NCI-H2081 (cell line): ENCODE measurements around the gene CTNNBL1.
"Not testable (repeated sequence)": the region's sequence is repeated elsewhere in the genome, so short reads cannot be mapped to it uniquely, and the experiment has no call there.

Source experiments
- DNase-seq, 2 experiments: peaks; one replicate each; lab custom pipeline; 2025; lab: John Stamatoyannopoulos, UW

Gene CTNNBL1

DNA sequence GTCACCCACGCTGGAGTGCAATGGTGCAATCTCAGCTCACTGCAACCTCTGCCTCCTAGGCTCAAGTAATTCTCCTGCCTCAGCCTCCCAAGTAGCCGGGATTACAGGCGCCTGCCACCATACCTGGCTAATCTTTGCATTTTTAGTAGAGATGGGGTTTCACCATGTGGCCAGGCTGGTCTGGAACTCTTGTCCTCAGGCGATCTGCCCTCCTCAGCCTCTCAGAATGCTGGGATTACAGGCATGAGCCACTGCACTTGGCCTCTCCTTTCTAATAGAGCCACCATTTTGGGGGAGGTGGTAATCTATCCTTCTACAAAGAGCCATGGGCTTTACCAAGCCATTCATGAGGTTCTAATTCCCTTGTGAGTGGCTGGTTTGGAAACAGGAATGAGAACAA, 14.1 kb upstream of the CTNNBL1 start:
- DNase-seq = not testable (repeated sequence)

- no peak for DNase-seq
Observed at GRCh38 chr20:37680420-37680819, 13.4 kb upstream of the CTNNBL1 start.

- DNase-seq = no peak
Observed at GRCh38 chr20:37681384-37682112, 12.3 kb upstream of the CTNNBL1 start.

- not testable (repeated sequence) for DNase-seq
Observed at GRCh38 chr20:37683146-37683545, 10.7 kb upstream of the CTNNBL1 start.

DNA sequence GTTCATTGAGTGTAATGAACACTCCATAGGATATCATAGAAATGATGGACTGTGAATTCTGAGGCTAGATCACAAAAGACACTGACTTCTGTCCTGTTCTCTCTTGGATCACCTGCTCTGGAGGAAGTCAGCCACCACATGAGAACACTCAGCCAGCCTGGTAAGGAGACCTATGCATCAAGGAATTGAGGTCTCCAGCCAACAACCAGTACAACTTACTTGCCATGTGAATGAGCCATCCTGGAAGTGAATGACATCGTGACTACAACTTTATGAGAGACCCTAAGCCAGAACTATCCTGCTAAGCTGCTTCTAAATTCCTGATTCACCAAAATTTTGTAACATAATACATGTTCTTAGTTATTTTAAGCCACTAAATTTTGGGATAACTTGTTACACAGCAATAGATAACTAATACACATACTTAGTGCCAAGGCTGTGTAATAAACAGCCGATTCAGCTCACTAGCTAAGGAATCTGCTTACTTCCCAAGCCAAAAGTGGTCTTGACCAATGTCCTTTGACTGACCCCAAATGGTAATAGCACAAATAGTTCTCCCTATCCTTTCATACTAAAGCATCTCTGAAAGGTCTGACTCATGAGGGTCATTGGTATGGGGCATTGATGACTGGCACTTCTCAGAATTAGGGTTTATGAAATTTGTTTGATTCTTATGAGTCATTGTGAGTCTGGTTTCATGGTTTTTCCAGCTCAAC, 6.9 kb upstream of the CTNNBL1 start:
- DNase-seq = no peak

DNA sequence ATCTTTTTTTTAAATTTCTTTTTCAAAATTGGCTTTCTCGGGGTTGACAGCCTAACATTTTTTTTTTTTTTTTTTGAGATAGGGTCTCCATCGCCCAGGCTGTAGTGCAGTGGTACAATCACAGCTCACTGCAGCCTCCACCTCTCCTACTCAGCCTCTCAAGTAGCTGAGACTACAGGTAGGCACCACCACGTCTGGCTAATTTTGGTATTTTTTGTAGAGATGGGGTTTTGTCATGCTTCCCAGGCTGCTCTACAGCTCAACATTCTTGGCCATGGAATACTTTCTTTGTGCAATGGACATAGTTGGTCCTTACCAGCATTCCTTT, 6.4 kb upstream of the CTNNBL1 start:
- no peak for DNase-seq

DNA sequence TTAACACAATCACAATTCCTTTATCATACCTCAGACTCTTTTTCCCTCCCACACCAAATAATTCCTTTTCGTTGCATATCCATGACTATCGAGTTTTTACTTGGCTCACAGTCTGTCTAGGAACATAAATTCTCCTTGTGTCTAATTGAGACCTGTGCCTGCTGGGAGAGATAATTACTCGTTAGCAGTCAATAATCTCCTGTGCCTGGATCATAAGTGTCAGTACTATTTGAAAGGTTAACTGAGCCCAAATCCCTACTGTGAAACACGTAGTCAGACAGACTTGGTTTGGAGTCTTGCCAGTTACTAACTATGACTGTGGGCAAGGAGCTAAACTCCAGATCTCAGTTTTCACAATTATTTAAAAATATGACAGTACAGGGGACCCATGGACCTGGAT, 5.7 kb upstream of the CTNNBL1 start:
- DNase-seq = peak in 1 of 2 experiments; percentile 4

DNA sequence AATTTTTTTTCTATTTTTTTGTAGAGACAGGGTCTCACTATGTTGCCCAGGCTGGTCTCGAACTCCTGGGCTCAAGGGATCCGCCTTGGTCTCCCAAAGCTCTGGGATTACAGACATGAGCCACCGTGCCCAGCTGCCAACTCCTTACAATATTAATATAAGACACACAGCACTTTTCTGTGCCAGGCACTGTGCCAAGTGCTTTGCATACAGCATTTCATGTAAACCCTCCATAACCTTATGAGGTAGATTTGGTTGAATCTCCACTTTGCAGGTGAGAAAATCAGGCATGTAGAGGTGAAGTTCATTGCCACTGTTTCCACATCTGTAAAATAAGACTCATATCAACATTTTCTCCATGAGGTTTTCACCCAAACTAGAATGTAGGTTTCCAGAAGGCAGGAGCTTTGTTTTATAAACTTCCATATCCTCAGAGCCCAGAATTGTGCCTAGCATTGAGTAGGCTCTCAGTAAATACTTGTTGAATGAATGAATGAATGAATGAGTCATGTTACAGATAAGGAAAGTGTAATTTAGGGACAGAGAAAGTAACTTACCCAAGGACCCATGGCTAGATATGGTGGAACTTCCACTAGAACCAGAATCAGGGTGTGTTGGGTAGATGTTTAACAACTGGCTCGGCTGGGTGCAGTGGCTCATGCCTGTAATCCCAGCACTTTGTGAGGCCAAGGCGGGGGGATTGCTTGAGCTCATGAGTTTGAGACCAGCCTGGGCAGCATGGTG, 3.0 kb upstream of the CTNNBL1 start:
- DNase-seq = no peak

- DNase-seq = no peak
Observed at GRCh38 chr20:37692459-37693166, 1.2 kb upstream of the CTNNBL1 start.

- no peak for DNase-seq
Observed at GRCh38 chr20:37693242-37693634, 592 bp upstream of the CTNNBL1 start.

- DNase-seq = no peak
Observed at GRCh38 chr20:37695684-37696342, 2.0 kb downstream of the CTNNBL1 start.

DNA sequence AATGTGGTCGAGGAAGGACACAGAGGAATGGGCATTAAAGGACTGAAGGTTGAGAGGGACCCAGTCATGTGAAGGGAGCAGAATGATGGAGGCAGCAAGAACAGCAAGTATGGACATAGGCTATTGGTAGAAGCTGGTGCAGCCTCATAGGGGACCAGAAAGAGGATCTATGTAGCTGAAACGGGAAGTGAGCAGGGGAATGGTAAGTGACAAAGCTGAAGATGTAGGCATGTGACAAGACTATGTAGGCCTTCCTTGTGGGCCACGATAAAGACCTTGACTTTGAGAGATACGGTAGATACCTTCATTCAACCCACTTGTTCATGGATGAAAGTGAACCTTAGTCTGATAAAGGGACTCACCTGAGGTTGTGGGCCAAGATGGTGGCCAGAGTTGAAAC, 3.5 kb downstream of the CTNNBL1 start:
- DNase-seq = no peak

DNA sequence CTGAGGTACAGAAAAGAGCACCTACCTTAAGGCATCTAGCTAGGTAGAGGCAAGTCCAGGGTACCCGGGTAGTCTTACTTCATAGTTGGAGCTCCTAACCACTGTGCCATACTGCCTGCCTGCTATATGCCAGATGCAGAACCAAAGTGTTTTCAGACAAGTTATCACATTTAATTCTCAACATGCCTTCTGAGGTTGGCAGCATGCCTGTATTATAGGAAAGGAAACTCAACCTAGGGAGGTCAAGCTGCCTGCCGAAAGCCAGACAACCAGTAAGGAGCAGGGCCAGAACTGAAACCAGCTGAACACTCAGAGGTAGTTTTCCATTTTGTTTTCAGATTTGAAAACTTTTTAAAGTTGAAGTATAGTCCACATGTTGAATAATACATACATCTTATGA, 5.4 kb downstream of the CTNNBL1 start:
- no peak for DNase-seq

DNA sequence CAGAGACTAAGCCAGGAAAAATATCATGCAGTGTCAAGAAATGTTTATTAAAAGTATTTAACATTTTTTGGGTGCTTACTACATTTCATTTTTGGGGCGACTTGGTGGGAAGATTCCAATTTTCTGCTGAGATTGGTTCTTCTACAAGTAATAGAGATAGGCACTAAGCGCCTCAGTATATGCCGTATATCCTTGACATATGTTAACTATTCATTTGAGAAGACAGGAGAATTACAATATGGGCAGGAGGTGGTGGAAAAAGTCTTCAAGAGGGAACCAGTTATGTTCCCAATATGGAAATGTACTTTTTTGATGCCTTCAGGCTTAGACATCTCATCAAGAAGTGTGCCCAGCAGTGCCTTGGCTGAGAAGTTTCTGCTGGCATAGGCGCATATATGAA, 6.5 kb downstream of the CTNNBL1 start:
- DNase-seq = no peak

GRCh38 chr20:37701676-37702075, 7.8 kb downstream of the CTNNBL1 start:
- DNase-seq = not testable (repeated sequence)

DNA sequence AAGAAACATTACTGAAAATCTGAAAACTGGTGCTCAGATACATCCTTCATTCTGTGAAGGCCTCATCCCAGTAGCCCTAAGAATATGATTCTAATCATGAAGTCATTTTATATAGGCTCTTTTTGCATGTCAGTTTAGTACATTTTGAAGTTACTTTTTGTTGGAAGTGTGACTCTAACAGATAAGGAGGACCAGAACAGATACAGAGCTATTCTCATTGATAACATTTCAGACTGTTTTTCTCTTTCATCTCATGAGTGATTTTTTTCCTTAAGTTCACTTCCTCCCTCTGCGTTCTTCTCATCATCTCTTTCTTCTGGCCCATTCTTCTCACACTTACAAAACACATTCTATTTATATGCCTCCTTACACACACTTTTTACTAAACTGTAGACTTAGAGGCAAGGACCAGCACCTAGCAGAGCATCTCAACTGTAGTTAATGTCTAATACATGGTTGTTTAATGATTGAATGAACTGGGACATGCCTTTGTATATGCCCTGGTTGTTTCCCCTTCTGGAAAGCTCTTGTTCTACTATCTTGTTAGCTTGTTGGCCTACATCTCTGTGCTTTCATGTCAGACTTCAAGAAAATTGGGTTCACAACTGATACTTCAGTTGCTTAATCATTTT, 8.7 kb downstream of the CTNNBL1 start:
- DNase-seq = no peak

DNA sequence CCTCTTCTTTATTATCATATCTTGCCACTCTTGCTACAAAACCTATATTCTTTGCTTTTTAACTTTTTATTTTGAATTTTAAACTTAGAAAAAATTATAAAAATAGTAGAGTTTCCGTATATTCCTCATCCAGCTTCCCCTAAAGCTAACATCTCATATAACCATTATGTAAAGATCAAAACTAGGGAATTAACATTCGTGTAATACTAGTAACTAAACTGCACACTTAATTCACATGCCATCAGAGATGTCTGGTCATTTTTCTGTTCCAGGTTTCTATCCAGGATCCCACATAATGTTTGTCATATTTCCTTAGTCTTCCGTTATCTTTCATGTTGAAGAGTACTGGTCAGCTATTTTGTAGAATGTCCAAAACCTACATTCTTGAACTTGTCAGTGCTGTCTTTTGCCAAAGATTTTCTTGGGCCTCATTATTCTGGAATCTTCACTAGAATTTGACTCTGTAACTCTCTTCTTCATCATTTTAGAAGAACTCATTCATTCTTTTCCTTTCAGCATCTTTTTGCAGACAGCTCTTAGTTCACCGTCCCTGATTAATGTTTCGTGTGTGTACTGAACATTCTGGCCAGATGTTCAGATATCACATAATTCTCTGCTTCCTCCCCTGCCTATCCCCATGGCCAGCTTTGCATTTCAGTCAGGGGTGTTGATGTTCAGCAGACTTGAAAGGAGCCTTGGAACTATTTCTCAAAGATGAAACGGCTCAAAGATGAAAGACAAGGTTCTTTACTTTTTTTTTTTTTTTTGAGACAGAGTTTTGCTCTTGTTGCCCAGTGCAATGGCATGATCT, 9.4 kb downstream of the CTNNBL1 start:
- no peak for DNase-seq

- DNase-seq = no peak
Observed at GRCh38 chr20:37704955-37705354, 11.1 kb downstream of the CTNNBL1 start.

DNA sequence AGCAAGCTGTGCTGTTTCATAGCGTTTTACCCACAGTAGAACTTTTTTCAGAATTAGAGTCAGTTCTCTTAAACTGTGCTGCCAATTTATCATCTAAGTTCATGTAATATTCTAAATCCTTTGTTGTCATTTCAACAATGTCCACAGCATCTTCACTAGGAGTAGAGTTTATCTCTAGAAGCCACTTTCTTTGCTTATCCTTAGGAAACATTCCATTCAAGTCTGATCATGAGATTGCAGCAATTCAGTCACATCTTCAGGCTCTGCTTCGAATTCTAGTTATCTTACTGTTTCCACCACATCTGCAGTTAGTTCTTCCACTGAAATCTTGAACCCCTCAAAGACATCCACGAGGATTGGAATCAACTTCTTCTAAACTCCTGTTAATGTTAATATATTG, 12.5 kb downstream of the CTNNBL1 start:
- DNase-seq = no peak

DNA sequence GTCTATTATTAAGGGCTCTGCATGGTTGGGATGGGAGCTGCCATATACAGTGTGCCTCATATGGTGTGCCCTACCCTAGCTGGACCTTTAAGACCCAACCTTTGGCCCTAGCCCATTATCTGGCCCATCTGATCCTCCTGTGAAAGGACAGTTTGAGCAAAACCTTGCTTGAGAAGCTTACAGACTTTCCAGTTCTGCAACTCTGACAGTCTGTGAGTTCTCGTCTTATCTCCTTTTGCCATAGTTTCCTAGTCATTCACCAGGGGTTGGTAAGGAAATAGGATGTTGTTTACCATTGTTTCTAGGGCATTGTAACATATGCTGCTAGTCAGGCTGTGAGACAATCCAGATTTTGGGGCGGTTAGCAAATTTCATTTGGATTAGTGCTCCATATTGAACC, 17.2 kb downstream of the CTNNBL1 start:
- no peak for DNase-seq
